Mammary epithelial cell (primary cell): Measurements from ENCODE around the gene SH3RF3.

Experiments used
- EZH2 ChIP-seq: IDR thresholded peaks from 2 replicates; pipeline ENCODE4 v1.6.1; 2012; ENCODE audit warnings: low read length, inconsistent platforms, borderline replicate concordance
- TF ChIP-seq, protein P1 (sequence below), 2 donors: IDR thresholded peaks in 1 of 2; conservative IDR thresholded peaks in 1 of 2; 2 replicates each; pipeline ENCODE4 v1.5.1; 2011 to 2012; ENCODE audit warnings: inconsistent platforms in 2 of 2, low read length in 2 of 2, mild to moderate bottlenecking in 2 of 2, control low read depth in 1 of 2, low read depth in 1 of 2; ENCODE audit not compliant: insufficient read depth in 1 of 2; ENCODE audit errors: extremely low read depth in 1 of 2

DNA sequence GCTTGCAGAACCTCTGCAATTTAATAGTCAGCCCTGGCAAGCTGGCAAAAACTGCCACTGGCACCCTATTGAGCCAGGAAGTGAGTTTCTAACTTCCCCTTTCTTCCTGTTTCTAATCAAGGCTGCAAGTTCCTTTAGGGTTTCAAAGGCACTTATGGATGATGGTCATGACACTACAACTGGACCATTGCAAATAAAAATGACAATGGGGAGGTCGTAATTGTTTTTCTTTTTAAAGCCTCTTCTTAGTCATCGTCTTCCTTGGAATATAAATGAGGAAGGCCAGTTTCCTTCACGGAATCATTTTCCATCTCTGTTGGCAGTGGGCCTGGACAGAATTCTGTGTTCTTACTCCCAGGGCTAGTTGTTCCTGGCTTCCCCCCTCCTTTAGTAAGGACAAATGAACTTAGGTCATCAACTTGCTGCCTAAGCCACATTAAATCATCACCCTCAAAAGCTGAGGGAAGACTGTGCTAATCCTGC, 35.8 kb downstream of the SH3RF3 start:
- TF ChIP-seq, protein P1, sequence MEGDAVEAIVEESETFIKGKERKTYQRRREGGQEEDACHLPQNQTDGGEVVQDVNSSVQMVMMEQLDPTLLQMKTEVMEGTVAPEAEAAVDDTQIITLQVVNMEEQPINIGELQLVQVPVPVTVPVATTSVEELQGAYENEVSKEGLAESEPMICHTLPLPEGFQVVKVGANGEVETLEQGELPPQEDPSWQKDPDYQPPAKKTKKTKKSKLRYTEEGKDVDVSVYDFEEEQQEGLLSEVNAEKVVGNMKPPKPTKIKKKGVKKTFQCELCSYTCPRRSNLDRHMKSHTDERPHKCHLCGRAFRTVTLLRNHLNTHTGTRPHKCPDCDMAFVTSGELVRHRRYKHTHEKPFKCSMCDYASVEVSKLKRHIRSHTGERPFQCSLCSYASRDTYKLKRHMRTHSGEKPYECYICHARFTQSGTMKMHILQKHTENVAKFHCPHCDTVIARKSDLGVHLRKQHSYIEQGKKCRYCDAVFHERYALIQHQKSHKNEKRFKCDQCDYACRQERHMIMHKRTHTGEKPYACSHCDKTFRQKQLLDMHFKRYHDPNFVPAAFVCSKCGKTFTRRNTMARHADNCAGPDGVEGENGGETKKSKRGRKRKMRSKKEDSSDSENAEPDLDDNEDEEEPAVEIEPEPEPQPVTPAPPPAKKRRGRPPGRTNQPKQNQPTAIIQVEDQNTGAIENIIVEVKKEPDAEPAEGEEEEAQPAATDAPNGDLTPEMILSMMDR (conservative IDR thresholded peaks at IDR 0.05 in 1 of 2, IDR thresholded peaks at IDR 0.05 in 1 of 2; ENCODE audit: extremely low read depth in 1 of 2, insufficient read depth in 1 of 2, low read depth in 1 of 2, low read length in 2 of 2), result no peak
- TF ChIP-seq EZH2, result no peak
